Trophoblast cell (in vitro differentiated cells and primary cell): Measurements from ENCODE around the gene CD86.

Source experiments
- DNase-seq, 2 donors: peaks; one replicate each; pipeline ENCODE4 v3.0.0-alpha.2; 2016
- H2AFZ ChIP-seq: 2 replicates; pipeline ENCODE4 v1.6.1; 2013; ENCODE audit warnings: low read length, moderate library complexity, mild to moderate bottlenecking; ENCODE audit not compliant: insufficient read depth, poor library complexity
- H2AK5ac ChIP-seq: 2 replicates; pipeline ENCODE4 v1.6.1; 2013; ENCODE audit warnings: mild to moderate bottlenecking, low read length
- H2BK120ac ChIP-seq: 2 replicates; pipeline ENCODE4 v1.6.1; 2013; ENCODE audit warnings: low read length, mild to moderate bottlenecking, moderate library complexity; ENCODE audit not compliant: insufficient read depth, poor library complexity
- H2BK12ac ChIP-seq: 2 replicates; pipeline ENCODE4 v1.6.1; 2013; ENCODE audit warnings: mild to moderate bottlenecking, low read length, moderate library complexity
- H2BK5ac ChIP-seq: 2 replicates; pipeline ENCODE4 v1.6.1; 2013; ENCODE audit warnings: low read length, low read depth, moderate library complexity, mild to moderate bottlenecking; ENCODE audit not compliant: poor library complexity
- H3K14ac ChIP-seq: 2 replicates; pipeline ENCODE4 v1.6.1; 2013; ENCODE audit warnings: mild to moderate bottlenecking, low read length
- H3K18ac ChIP-seq: 2 replicates; pipeline ENCODE4 v1.6.1; 2013; ENCODE audit warnings: mild to moderate bottlenecking, low read length
- H3K23ac ChIP-seq: 2 replicates; pipeline ENCODE4 v1.6.1; 2013; ENCODE audit warnings: low read length
- H3K27ac ChIP-seq: 2 replicates; pipeline ENCODE4 v1.5.1; 2013; ENCODE audit warnings: low read depth, mild to moderate bottlenecking, inconsistent platforms, low read length, moderate library complexity
- H3K27me3 ChIP-seq: 2 replicates; pipeline ENCODE4 v1.6.1; 2013; ENCODE audit warnings: inconsistent platforms, mild to moderate bottlenecking, low read length, moderate library complexity; ENCODE audit not compliant: insufficient read depth
- H3K36me3 ChIP-seq, 2 experiments: 1 replicate in 1 of 2; 2 replicates in 1 of 2; pipeline ENCODE4 v1.6.1; 2013; ENCODE audit warnings: low read length in 2 of 2, mild to moderate bottlenecking in 2 of 2, moderate library complexity in 1 of 2; ENCODE audit not compliant: insufficient read depth in 2 of 2, control insufficient read depth in 1 of 2
- H3K4ac ChIP-seq: 2 replicates; pipeline ENCODE4 v1.6.1; 2013; ENCODE audit warnings: low read depth, mild to moderate bottlenecking, low read length, moderate library complexity
- H3K4me1 ChIP-seq, 2 experiments: 1 replicate in 1 of 2; 2 replicates in 1 of 2; pipeline ENCODE4 v1.6.1; 2013; ENCODE audit warnings: low read length in 2 of 2, mild to moderate bottlenecking in 2 of 2, moderate library complexity in 1 of 2; ENCODE audit not compliant: insufficient read depth in 2 of 2, control insufficient read depth in 1 of 2
- H3K4me2 ChIP-seq: 2 replicates; pipeline ENCODE4 v1.6.1; 2013; ENCODE audit warnings: inconsistent platforms, mild to moderate bottlenecking, low read length, moderate library complexity
- H3K4me3 ChIP-seq: 2 replicates; pipeline ENCODE4 v1.5.1; 2013; ENCODE audit warnings: mild to moderate bottlenecking, low read depth, low read length, inconsistent platforms
- H3K79me1 ChIP-seq: one replicate; pipeline ENCODE4 v1.6.1; 2013; ENCODE audit warnings: low read length
- H3K79me2 ChIP-seq: 2 replicates; pipeline ENCODE4 v1.6.1; 2013; ENCODE audit warnings: low read length, mild to moderate bottlenecking; ENCODE audit not compliant: control insufficient read depth, insufficient read depth, poor library complexity
- H3K9ac ChIP-seq: 2 replicates; pipeline ENCODE4 v1.6.1; 2013; ENCODE audit warnings: mild to moderate bottlenecking, low read length
- H3K9me3 ChIP-seq: 2 replicates; pipeline ENCODE4 v1.6.1; 2013; ENCODE audit warnings: low read depth, mild to moderate bottlenecking, control low read depth, inconsistent platforms, low read length; ENCODE audit not compliant: insufficient read depth
- H4K12ac ChIP-seq: 2 replicates; pipeline ENCODE4 v1.6.1; 2013; ENCODE audit warnings: low read depth, mild to moderate bottlenecking, low read length, moderate library complexity
- H4K8ac ChIP-seq: 2 replicates; pipeline ENCODE4 v1.6.1; 2013; ENCODE audit warnings: low read depth, mild to moderate bottlenecking, low read length, moderate library complexity
- H4K91ac ChIP-seq: one replicate; pipeline ENCODE4 v1.6.1; 2013; ENCODE audit warnings: low read depth, mild to moderate bottlenecking, low read length, moderate library complexity
- WGBS: extraction: QIAGEN DNeasy Blood & Tissue Kit; methylation state at CpG from one replicate; pipeline ENCODE4 v1.1.7; 2013; ENCODE audit warnings: missing lambda C conversion rate; ENCODE audit not compliant: insufficient read length, insufficient coverage; ENCODE audit errors: extremely low coverage; 5-methylcytosine and 5-hydroxymethylcytosine counted together

CD86 gene

DNA sequence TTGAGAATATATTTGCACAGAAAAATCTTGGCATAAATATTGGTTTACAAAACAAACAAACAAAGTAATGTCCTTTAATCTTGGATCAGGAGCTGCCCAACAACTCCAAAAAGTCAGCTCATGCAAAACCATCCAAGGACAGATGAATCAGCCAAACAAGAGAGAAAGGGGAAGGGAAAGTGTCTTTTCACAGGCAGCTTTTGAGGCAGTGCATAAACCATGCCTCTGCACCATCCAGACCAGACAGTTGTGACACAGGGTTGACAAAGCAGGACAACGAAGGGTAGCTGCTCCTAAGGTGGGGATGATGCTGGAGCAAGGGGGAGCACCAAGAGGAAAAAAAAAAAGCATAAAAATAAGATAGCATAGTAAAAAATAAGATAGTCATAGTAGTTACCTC is 8.7 kb downstream of the CD86 start:
- H4K12ac ChIP-seq, result no peak overlapping the region
- H2BK12ac ChIP-seq, result no peak overlapping the region
- no peaks in the 10 kb centered on the region for H3K36me3 ChIP-seq
- H2BK5ac ChIP-seq, result no peak overlapping the region
- no peak overlapping the region for H3K4ac ChIP-seq
- no peak overlapping the region for H3K14ac ChIP-seq
- H3K4me3 ChIP-seq, result no peak overlapping the region
- H3K79me1 ChIP-seq, result no peaks in the 10 kb centered on the region
- no peak overlapping the region for H4K91ac ChIP-seq
- H3K4me2 ChIP-seq, result no peak overlapping the region
- H3K27ac ChIP-seq, result no peak overlapping the region
- H3K9me3 ChIP-seq, result no peaks in the 10 kb centered on the region
- no peak overlapping the region for H3K23ac ChIP-seq
- no peaks in the 10 kb centered on the region for H3K4me1 ChIP-seq
- H3K79me2 ChIP-seq, result no peaks in the 10 kb centered on the region
- H3K18ac ChIP-seq, result no peak overlapping the region
- no peak overlapping the region for H4K8ac ChIP-seq
- no peak for DNase-seq
- H3K27me3 ChIP-seq, result no peaks in the 10 kb centered on the region
- H2AFZ ChIP-seq, result no peak overlapping the region
- H2BK120ac ChIP-seq, result no peak overlapping the region
- H2AK5ac ChIP-seq, result no peak overlapping the region
- H3K9ac ChIP-seq, result no peak overlapping the region
- WGBS, result no CpG with 5 or more reads among the region's 1 CpG

DNA sequence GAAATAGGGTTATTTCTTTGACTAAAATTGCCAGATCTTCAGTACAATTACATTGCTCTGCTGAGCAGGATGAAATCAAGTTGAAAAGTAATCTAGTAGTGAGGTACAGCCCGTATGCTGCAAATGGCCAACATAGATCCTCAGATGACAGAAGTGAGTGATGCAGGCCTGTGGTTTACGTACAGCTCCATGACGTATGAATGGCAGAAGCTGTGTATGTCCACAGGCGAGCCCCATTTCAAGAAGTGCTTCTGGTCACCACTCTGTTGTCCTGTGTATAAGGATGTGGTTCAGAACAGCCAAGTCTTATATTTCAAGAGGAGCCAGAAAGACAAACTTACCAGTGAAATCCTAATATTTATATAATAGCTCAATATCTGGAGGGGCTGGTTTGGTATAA is 9.2 kb downstream of the CD86 start:
- H3K4me2 ChIP-seq, result no peak overlapping the region
- no peaks in the 10 kb centered on the region for H3K4me1 ChIP-seq
- H3K79me2 ChIP-seq, result no peaks in the 10 kb centered on the region
- no peak overlapping the region for H4K12ac ChIP-seq
- H4K91ac ChIP-seq, result no peak overlapping the region
- H2BK5ac ChIP-seq, result no peak overlapping the region
- H4K8ac ChIP-seq, result no peak overlapping the region
- H3K9ac ChIP-seq, result no peak overlapping the region
- no peaks in the 10 kb centered on the region for H3K36me3 ChIP-seq
- no peak overlapping the region for H2AFZ ChIP-seq
- no peak overlapping the region for H3K18ac ChIP-seq
- H3K14ac ChIP-seq, result no peak overlapping the region
- H3K27ac ChIP-seq, result no peak overlapping the region
- H3K9me3 ChIP-seq, result no peaks in the 10 kb centered on the region
- no peak for DNase-seq
- no peaks in the 10 kb centered on the region for H3K79me1 ChIP-seq
- no peak overlapping the region for H2BK12ac ChIP-seq
- WGBS, result no CpG with 5 or more reads among the region's 4 CpGs
- no peak overlapping the region for H3K4me3 ChIP-seq
- no peak overlapping the region for H2BK120ac ChIP-seq
- H2AK5ac ChIP-seq, result no peak overlapping the region
- no peak overlapping the region for H3K4ac ChIP-seq
- no peaks in the 10 kb centered on the region for H3K27me3 ChIP-seq
- H3K23ac ChIP-seq, result no peak overlapping the region

- no peak overlapping the region for H3K9ac ChIP-seq
- no peaks in the 10 kb centered on the region for H3K79me1 ChIP-seq
- H3K18ac ChIP-seq, result no peak overlapping the region
- H2AK5ac ChIP-seq, result no peak overlapping the region
- no peak overlapping the region for H2BK5ac ChIP-seq
- H2BK120ac ChIP-seq, result no peak overlapping the region
- H3K27ac ChIP-seq, result no peak overlapping the region
- H4K12ac ChIP-seq, result no peak overlapping the region
- H3K23ac ChIP-seq, result no peak overlapping the region
- no peaks in the 10 kb centered on the region for H3K9me3 ChIP-seq
- H2AFZ ChIP-seq, result no peak overlapping the region
- no peaks in the 10 kb centered on the region for H3K27me3 ChIP-seq
- no peak overlapping the region for H4K8ac ChIP-seq
- H4K91ac ChIP-seq, result no peak overlapping the region
- no peaks in the 10 kb centered on the region for H3K79me2 ChIP-seq
- H3K4me3 ChIP-seq, result no peak overlapping the region
- no peak overlapping the region for H3K14ac ChIP-seq
- no peak for DNase-seq
- no peaks in the 10 kb centered on the region for H3K36me3 ChIP-seq
- H3K4me1 ChIP-seq, result no peaks in the 10 kb centered on the region
- WGBS, result 100% methylated on average over 1 of the region's 6 CpGs
- no peak overlapping the region for H2BK12ac ChIP-seq
- no peak overlapping the region for H3K4ac ChIP-seq
- H3K4me2 ChIP-seq, result no peak overlapping the region
Observed at GRCh38 chr3:122066331-122067213, 11.4 kb downstream of the CD86 start.

DNA sequence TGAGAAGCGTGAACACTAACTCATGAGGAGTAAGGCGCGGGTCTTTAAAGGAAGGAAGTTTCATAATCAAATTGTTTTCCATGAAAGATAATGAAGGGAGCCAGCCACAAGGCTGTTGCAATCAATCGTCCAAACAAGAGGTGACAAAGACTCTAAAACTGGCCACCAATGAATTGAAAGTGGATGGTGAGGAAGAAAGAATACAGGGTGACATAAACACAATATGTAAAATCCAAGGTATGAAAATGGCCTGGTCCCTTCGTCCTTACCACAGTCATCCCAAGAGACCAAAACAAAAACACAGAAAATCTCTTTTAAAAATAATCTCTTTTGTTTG is 12.0 kb downstream of the CD86 start:
- peak in 1 of 2 donors; percentile 44 for DNase-seq
- Histone ChIP-seq H3K14ac (no peak overlapping the region), H2BK120ac (no peak overlapping the region), H2BK12ac (no peak overlapping the region), H3K27me3 (no peaks in the 10 kb centered on the region), H3K4me2 (no peak overlapping the region), H3K4me3 (no peak overlapping the region), H3K27ac (no peak overlapping the region), H3K23ac (no peak overlapping the region), H4K12ac (no peak overlapping the region), H3K9me3 (no peaks in the 10 kb centered on the region), H3K4me1 (no peaks in the 10 kb centered on the region), H3K79me1 (no peaks in the 10 kb centered on the region), H3K36me3 (no peaks in the 10 kb centered on the region), H3K79me2 (no peaks in the 10 kb centered on the region), H2AK5ac (no peak overlapping the region), H2AFZ (no peak overlapping the region), H2BK5ac (no peak overlapping the region), H3K4ac (no peak overlapping the region), H3K18ac (no peak overlapping the region), H4K8ac (no peak overlapping the region), H4K91ac (no peak overlapping the region), H3K9ac (no peak overlapping the region)
- no CpG with 5 or more reads among the region's 5 CpGs for WGBS
